GM21717 (cell line): ENCODE results near the gene SERPINA10.

Source experiments
- ATAC-seq: cut with Tn5 transposase; IDR thresholded peaks from one replicate; pipeline ENCODE4 v1.9.1; 2021; ENCODE audit warnings: mild to moderate bottlenecking, moderate library complexity; ENCODE audit not compliant: unreplicated experiment

The SERPINA10 gene

DNA sequence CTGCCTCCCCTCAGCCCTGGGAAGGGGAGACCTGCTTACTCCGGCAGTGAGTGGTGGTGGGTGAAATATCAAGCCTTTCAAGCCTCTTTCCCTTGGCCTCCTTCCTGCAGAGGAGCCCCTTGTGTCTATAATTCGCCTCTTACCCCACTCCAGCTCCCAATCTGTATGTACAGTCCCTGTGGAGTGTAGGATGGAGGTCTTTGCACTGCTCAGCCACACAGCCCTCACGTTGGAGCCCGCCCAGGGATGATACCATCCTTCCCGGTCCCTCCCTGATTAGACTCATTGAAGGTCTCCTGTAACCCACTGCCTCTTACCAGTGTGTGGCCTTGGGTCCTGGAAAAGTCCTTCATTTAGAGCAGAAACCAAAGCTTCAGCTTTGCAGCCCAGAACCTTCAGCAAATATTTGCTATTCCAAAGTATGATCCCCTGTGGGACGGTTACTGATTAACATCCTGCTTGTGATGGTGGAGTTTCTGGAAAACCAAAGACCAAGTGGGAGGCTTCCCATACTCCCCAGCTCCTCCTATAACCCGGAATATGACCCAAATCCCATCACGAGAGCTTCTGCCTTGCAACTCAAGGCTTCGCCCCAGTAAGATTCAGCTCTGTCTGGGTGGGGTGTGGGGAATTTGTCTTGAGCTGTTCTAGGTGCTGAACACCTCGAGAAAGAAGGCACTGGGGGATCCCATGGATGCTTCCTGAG is at the start of gene SERPINA10:
Gene SERPINA10, minus strand, starts transcription at position 397 of the 706 bp plus-strand sequence. CDS start 2,675 bp downstream, outside the sequence.
- ATAC-seq: no peak

- no peak for ATAC-seq
Measured at GRCh38 chr14:94342334-94342934, 49.4 kb upstream of the SERPINA10 start.

- ATAC-seq: no peak
Measured at GRCh38 chr14:94341656-94342333, 48.7 kb upstream of the SERPINA10 start.

DNA sequence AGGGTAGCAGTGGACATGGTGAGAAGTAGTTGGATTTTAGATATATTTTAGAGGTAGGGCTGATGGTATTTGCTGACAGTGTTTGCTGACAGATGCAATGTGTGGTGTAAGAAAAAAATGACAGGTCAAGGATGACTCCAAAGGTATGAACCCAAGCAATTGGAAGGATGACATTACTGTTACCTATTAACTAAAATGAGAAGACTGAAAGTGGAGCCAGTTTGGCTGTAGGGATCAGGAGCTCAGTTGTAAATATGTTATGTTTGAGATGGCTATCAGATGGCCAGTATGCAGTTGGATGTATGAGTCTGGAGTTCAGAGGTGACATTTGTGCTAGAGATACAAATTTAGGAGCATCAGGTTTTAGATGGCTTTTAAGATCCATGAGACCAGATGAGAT is 47.5 kb upstream of the SERPINA10 start:
- no peak for ATAC-seq

GRCh38 chr14:94338023-94338422 is 45.0 kb upstream of the SERPINA10 start:
- no peak for ATAC-seq

DNA sequence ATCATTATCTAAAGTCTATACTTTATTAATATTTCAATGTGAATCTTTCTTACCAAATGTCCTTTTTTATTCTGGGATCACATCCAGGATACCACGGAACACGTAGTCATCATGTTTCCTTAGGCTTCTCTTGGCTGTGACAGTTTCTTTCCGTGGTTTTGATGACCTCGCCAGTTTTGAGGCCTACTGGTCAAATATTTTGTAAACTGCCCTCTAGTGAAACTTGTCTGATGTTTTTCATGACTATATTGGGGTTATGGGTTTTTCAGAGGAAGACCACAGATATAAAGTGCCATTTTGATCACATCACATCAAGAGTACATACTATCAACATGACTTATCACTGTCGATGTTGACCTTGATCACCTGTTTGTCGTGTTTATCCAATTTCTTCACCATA is 44.2 kb upstream of the SERPINA10 start:
- ATAC-seq: no peak

DNA sequence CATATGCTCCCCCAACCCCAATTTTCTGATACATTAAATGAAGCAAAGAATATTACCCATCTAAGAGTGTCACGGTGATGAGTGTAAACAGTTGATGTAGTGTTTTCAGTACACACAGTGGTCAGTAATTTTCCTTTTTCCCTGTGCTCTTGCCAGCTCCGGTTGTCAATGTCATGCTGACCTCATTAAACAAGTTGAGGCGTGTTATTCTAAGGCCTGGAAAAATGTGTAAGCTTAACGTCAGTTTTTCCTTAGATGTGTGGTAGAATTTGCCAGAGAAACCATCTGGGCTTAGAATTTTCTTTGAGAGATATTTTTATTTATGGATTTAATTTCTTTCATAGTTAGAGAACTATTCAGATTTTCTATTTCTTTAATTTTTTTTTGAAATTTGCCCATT is 41.8 kb upstream of the SERPINA10 start:
- ATAC-seq: no peak

- no peak for ATAC-seq
Measured at GRCh38 chr14:94332587-94332986, 39.5 kb upstream of the SERPINA10 start.

DNA sequence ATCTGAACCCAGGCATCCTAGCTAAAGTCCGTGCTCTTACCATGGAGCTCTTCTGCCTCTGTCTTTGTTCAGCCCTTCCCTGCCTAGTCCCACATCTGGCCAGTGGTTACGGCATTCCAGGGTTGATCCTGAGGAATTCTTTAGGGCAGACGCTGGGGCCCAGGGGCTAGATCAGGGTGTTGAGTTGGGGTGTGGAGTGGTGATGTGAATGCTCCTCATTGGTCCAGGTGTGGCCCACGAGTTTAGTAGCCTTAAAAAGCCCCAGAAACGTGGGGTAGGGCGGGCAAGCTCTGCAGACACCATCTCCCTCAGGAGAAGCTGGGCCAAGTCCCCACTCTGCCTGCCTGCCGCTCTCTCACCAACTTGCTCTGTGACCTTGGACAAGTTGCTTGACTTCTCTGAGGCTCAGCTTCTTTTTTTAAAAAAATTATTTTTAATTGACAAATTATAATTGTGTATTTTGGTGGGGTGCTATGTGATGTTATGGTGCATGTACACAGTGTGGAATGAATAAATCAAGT is 39.1 kb upstream of the SERPINA10 start:
- no peak for ATAC-seq

GRCh38 chr14:94331462-94331861 is 38.4 kb upstream of the SERPINA10 start:
- no peak for ATAC-seq

DNA sequence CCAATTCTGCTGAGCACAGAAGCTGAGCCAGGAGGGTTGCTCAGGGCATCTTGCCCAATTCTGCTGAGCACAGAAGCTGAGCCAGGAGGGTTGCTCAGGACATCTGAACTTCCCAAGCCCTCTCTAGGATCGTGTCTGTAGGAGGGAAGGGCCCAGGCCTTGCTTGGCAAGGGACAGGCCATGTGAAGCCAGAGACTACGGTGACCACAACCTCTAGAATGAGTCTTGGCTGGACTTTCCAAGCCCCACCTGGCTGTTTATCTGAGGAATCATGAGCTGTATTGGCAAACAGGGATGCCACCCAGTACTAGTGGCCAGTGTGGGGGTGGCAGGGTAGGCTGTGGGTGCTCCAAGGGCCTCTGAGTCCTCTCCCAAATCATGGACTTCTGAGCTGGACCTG is 37.8 kb upstream of the SERPINA10 start:
- no peak for ATAC-seq

GRCh38 chr14:94330432-94330831 is 37.4 kb upstream of the SERPINA10 start:
- no peak for ATAC-seq

- no peak for ATAC-seq
Measured at GRCh38 chr14:94329857-94330256, 36.8 kb upstream of the SERPINA10 start.

GRCh38 chr14:94328196-94328595 is 35.1 kb upstream of the SERPINA10 start:
- no peak for ATAC-seq

- ATAC-seq: no peak
Measured at GRCh38 chr14:94322648-94323570, 29.8 kb upstream of the SERPINA10 start, which contains the start of gene SERPINA6. Gene SERPINA6, minus strand, starts transcription at chr14:94323336. Its CDS starts 8,688 bp downstream, at chr14:94314648.

DNA sequence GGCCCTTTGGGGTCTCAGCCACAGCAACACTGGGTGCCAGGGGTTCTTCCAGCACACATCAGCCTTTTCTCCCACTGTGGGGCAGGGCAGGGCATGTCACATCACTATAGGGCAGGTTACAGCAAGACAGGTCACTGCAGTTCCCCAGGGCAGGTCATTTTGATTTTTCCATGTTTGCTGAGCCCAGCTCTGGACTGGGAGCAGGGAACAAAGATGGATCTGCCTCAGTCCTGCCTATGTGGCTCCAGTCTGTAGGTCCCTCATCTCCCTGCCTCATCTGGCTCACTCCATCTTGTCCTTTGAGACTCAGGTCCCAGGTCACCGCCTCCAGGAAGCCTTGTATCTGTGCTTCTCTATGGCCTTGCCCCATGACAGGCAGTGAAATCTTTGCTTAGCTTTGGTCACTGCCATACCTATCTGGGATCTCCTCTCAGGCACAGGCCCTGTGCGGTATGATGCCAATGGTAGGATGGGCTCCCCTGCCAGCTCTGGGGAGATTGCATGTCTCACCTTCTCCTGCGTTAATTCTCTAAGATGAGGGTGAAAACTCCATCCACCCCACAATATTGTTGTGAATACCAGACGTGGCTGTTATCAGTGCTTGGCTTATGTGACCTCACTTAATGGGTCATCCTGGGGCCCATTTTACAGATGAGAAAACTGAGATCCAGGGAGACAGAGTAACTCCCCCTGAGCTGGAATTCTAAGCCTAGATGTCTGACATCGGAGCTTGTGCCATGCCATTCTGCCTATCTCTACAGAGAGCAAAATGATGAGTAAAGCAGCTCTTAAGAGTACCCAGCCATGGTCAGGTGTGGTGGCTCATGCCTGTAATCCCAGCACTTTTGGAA is 28.6 kb upstream of the SERPINA10 start:
- ATAC-seq: no peak

GRCh38 chr14:94320243-94320642 is 27.2 kb upstream of the SERPINA10 start:
- ATAC-seq: no peak

GRCh38 chr14:94317259-94317658 is 24.2 kb upstream of the SERPINA10 start:
- ATAC-seq: no peak

GRCh38 chr14:94316692-94317091 is 23.6 kb upstream of the SERPINA10 start:
- ATAC-seq: no peak

GRCh38 chr14:94314890-94315289 is 21.8 kb upstream of the SERPINA10 start:
- no peak for ATAC-seq
